SK-N-SH (cell line): ENCODE measurements around the gene PLEKHA6. TPM values are rescaled to one million over a fixed set of nuclear protein-coding genes. Genes with fewer than 3 reads are reported as not detected.

ENCODE experiments used
- CTCF ChIA-PET: fragments of 300-600, 350-600 bp; formaldehyde crosslinking; extraction: SDS; loops from one replicate; lab custom pipeline; 2021; lab: Yijun Ruan, JAX
- POLR2A ChIA-PET: fragments of 350-600 bp; sonication (Branson Sonifier 250); formaldehyde crosslinking; extraction: SDS; loops from one replicate; lab custom pipeline; 2020; ENCODE audit warnings: antibody characterized with exemption, inconsistent platforms; lab: Yijun Ruan, JAX
- DNase-seq: peaks from one replicate; pipeline ENCODE4 v3.0.0; 2012
- H2AFZ ChIP-seq: fragments of 200-600 bp; sonication (generic); 2 replicates; pipeline ENCODE4 v1.8.1; 2016; ENCODE audit warnings: antibody characterized with exemption, mild to moderate bottlenecking, low read depth
- H3F3A ChIP-seq: fragments of 200-600 bp; sonication (generic); replicated peaks from 2 replicates; pipeline ENCODE3; 2016; ENCODE audit warnings: antibody characterized with exemption, mild to moderate bottlenecking; ENCODE audit not compliant: insufficient read depth
- H3K27ac ChIP-seq, 2 experiments: fragments of 200-500 bp in 1 of 2; fragments of 200-600 bp in 1 of 2; sonication (Bioruptor generic) in 1 of 2; sonication (generic), shearing (Covaris generic) in 1 of 2; 2 replicates each; pipeline versions ENCODE4 v1.5.1 to v1.6.1; 2014 to 2016; ENCODE audit warnings: low read depth in 2 of 2, inconsistent platforms in 1 of 2, low read length in 1 of 2, mild to moderate bottlenecking in 1 of 2, mixed read lengths in 1 of 2
- H3K27me3 ChIP-seq: fragments of 200-600 bp; sonication (generic), shearing (Covaris generic); 2 replicates; pipeline ENCODE4 v1.6.1; 2016; ENCODE audit warnings: mixed run types; ENCODE audit not compliant: insufficient read depth
- H3K36me3 ChIP-seq, 2 experiments: fragments of 200-500 bp in 1 of 2; fragments of 200-600 bp in 1 of 2; sonication (Bioruptor generic) in 1 of 2; sonication (generic) in 1 of 2; replicated peaks in 1 of 2; 2 replicates each; pipeline versions ENCODE3 to v1.5.1; 2014 to 2016; ENCODE audit warnings: low read length in 1 of 2, mild to moderate bottlenecking in 1 of 2; ENCODE audit not compliant: insufficient read depth in 2 of 2, control insufficient read depth in 1 of 2
- H3K4me1 ChIP-seq, 2 experiments: fragments of 200-500 bp in 1 of 2; fragments of 200-600 bp in 1 of 2; sonication (Bioruptor generic) in 1 of 2; sonication (generic), shearing (Covaris generic) in 1 of 2; 2 replicates each; pipeline versions ENCODE4 v1.5.1 to v1.6.1; 2014 to 2016; ENCODE audit warnings: low read depth in 1 of 2, low read length in 1 of 2, mixed run types in 1 of 2; ENCODE audit not compliant: insufficient read depth in 2 of 2, control insufficient read depth in 1 of 2
- H3K4me2 ChIP-seq: fragments of 200-600 bp; sonication (generic), shearing (Covaris generic); 2 replicates; pipeline ENCODE4 v1.6.1; 2017; ENCODE audit warnings: mixed run types
- H3K4me3 ChIP-seq, 2 experiments: fragments of 200-500 bp in 1 of 2; fragments of 200-600 bp in 1 of 2; sonication (Bioruptor generic) in 1 of 2; sonication (generic), shearing (Covaris generic) in 1 of 2; 2 replicates each; pipeline versions ENCODE4 v1.5.1 to v1.8.1; 2014 to 2016; ENCODE audit warnings: low read depth in 2 of 2, inconsistent platforms in 1 of 2, low read length in 1 of 2, mild to moderate bottlenecking in 1 of 2, mixed read lengths in 1 of 2, moderate library complexity in 1 of 2
- H3K79me2 ChIP-seq: fragments of 200-600 bp; sonication (generic); 2 replicates; pipeline ENCODE4 v1.8.1; 2017; ENCODE audit warnings: mild to moderate bottlenecking; ENCODE audit not compliant: insufficient read depth
- H3K9ac ChIP-seq: fragments of 200-600 bp; sonication (generic); 2 replicates; pipeline ENCODE4 v1.6.1; 2017; ENCODE audit warnings: mixed run types
- H3K9me2 ChIP-seq: fragments of 200-600 bp; sonication (generic); 2 replicates; pipeline ENCODE4 v1.6.1; 2017; ENCODE audit warnings: mixed run types
- H3K9me3 ChIP-seq: fragments of 200-600 bp; sonication (generic); 2 replicates; pipeline ENCODE4 v1.6.1; 2017; ENCODE audit warnings: mixed run types, mild to moderate bottlenecking, moderate library complexity
- H4K20me1 ChIP-seq: fragments of 200-600 bp; sonication (generic); 2 replicates; pipeline ENCODE4 v1.6.1; 2017; ENCODE audit warnings: mild to moderate bottlenecking, mixed run types; ENCODE audit not compliant: insufficient read depth
- ELF1 ChIP-seq: IDR thresholded peaks from 2 replicates; pipeline ENCODE4 v1.4.0; 2012
- EP300 ChIP-seq, 2 experiments: IDR thresholded peaks; 2 replicates each; pipeline versions ENCODE4 v1.4.0 to v1.6.1; 2012; ENCODE audit warnings: borderline replicate concordance in 1 of 2, low read depth in 1 of 2, low read length in 1 of 2
- EZH2phosphoT487 ChIP-seq: fragments of 200-600 bp; sonication (generic); IDR thresholded peaks from 2 replicates; pipeline ENCODE4 v1.6.1; 2017; ENCODE audit warnings: low read depth, mixed run types, mild to moderate bottlenecking, antibody characterized with exemption, moderate library complexity, borderline replicate concordance
- FOSL2 ChIP-seq: IDR thresholded peaks from 2 replicates; pipeline ENCODE4 v1.4.0; 2012; ENCODE audit warnings: low read depth, mild to moderate bottlenecking, moderate library complexity, borderline replicate concordance
- FOXM1 ChIP-seq: IDR thresholded peaks from 2 replicates; pipeline ENCODE4 v1.4.0; 2012; ENCODE audit warnings: low read depth, mild to moderate bottlenecking
- JUND ChIP-seq: IDR thresholded peaks from 2 replicates; pipeline ENCODE4 v1.4.0; 2012
- NFIC ChIP-seq: IDR thresholded peaks from 2 replicates; pipeline ENCODE4 v1.4.0; 2012; ENCODE audit warnings: borderline replicate concordance
- NRF1 ChIP-seq: IDR thresholded peaks from 2 replicates; pipeline ENCODE4 v1.6.1; 2012; ENCODE audit warnings: low read depth, mild to moderate bottlenecking, low read length
- RAD21 ChIP-seq: IDR thresholded peaks from 2 replicates; pipeline ENCODE4 v1.6.1; 2012; ENCODE audit warnings: mild to moderate bottlenecking, low read length
- RCOR1 ChIP-seq: fragments of 150-350 bp; IDR thresholded peaks from 2 replicates; pipeline ENCODE4 v1.6.1; 2017; ENCODE audit warnings: antibody characterized with exemption, low read length
- RFX5 ChIP-seq: IDR thresholded peaks from 2 replicates; pipeline ENCODE4 v1.6.1; 2012; ENCODE audit warnings: mild to moderate bottlenecking, improper control_type of control experiment, low read length
- TCF12 ChIP-seq: IDR thresholded peaks from 2 replicates; pipeline ENCODE4 v1.4.0; 2012
- TEAD4 ChIP-seq: IDR thresholded peaks from 2 replicates; pipeline ENCODE4 v1.4.0; 2012; ENCODE audit warnings: mild to moderate bottlenecking, borderline replicate concordance; ENCODE audit not compliant: insufficient read depth
- WGBS: methylation state at CpG from one replicate; pipeline ENCODE4 v1.1.6; 2017; ENCODE audit warnings: low lambda C conversion rate; 5-methylcytosine and 5-hydroxymethylcytosine counted together
- polyA plus RNA-seq, 3 experiments: library from polyadenylated mRNA; depleted of rRNA; stranded (reverse); fragments of >200 nt; gene quantifications; 2 replicates each; pipeline ENCODE4 v1.2.3, GENCODE V29; 2012
- TF ChIP-seq, protein P1 (sequence below): IDR thresholded peaks from 2 replicates; pipeline ENCODE4 v1.4.0; 2012; ENCODE audit warnings: low read depth, borderline replicate concordance
- TF ChIP-seq, protein P2 (sequence below): fragments of 200-600 bp; sonication (generic); IDR thresholded peaks from 2 replicates; pipeline ENCODE4 v1.6.1; 2017; ENCODE audit warnings: antibody characterized with exemption, mild to moderate bottlenecking, moderate library complexity
- TF ChIP-seq, protein P3 (sequence below): IDR thresholded peaks from 2 replicates; pipeline ENCODE4 v1.6.1; 2012; ENCODE audit warnings: mild to moderate bottlenecking, low read depth, low read length, moderate library complexity
- TF ChIP-seq, protein P4 (sequence below): fragments of 150-350 bp; IDR thresholded peaks from 2 replicates; pipeline ENCODE4 v1.6.1; 2017; ENCODE audit warnings: antibody characterized with exemption, low read length, low read depth, borderline replicate concordance

The PLEKHA6 gene
- polyA plus RNA-seq, 1 of the 3 experiments (the other 2 are of a cell fraction) = 1.2 TPM

DNA sequence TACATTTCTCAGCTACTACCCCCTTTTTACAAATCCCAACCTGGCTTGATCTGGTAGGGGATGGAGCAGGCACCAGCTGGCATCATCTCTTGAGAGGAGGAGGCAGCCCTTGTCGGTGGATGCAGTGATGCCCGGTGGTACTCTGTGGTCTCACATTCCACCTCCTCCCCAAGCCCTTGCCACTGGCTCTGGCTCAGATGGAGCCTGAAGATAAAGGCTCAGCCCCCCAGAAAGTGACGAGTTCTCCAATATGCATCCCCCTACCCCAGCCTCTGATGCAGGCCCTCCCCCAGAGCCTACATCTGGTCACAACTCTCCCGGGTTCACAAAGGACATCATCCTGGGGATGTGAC, 142.1 kb downstream of the PLEKHA6 start:
- CTCF ChIA-PET = interaction anchor here (3.2 to 6.2 kb wide), 4 partner anchors 11 to 181 kb away, joined by 8 to 107 read pairs (median 29); partner anchors contain the start of gene PLEKHA6
- POLR2A ChIA-PET = no interaction called here
- no peaks in the 10 kb centered on the region for H3K9me2 ChIP-seq
- H3K4me1 ChIP-seq = no peaks in the 10 kb centered on the region; a peak in 1 of 4 replicates
- no peak for TF ChIP-seq JUND
- TF ChIP-seq, protein P1, sequence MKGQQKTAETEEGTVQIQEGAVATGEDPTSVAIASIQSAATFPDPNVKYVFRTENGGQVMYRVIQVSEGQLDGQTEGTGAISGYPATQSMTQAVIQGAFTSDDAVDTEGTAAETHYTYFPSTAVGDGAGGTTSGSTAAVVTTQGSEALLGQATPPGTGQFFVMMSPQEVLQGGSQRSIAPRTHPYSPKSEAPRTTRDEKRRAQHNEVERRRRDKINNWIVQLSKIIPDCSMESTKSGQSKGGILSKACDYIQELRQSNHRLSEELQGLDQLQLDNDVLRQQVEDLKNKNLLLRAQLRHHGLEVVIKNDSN = no peak
- no peak for TF ChIP-seq NFIC
- no peak for TF ChIP-seq EP300 (IDR thresholded peaks at IDR 0.05; ENCODE audit: borderline replicate concordance in 1 of 2, low read depth in 1 of 2, low read length in 1 of 2)
- TF ChIP-seq, all 33 proteins: peak for 0
- Histone ChIP-seq H3K27me3 (peaks cover 12% of the 10 kb centered on the region; the same call in 1 of the 2 replicates), H3K9me3 (no peaks in the 10 kb centered on the region), H3K27ac (no peak overlapping the region), H3K4me2 (no peak overlapping the region), H3K4me3 (no peak overlapping the region), H3K9ac (no peak overlapping the region), H3K36me3 (peaks cover 0 to 2% of the 10 kb centered on the region in 2 experiments), H3K79me2 (no peaks in the 10 kb centered on the region), H4K20me1 (no peaks in the 10 kb centered on the region), H3F3A (no peaks in the 10 kb centered on the region), H2AFZ (no peak overlapping the region)
- no peak for DNase-seq
- 33% methylated on average over 4 of the region's 4 CpGs for WGBS

DNA sequence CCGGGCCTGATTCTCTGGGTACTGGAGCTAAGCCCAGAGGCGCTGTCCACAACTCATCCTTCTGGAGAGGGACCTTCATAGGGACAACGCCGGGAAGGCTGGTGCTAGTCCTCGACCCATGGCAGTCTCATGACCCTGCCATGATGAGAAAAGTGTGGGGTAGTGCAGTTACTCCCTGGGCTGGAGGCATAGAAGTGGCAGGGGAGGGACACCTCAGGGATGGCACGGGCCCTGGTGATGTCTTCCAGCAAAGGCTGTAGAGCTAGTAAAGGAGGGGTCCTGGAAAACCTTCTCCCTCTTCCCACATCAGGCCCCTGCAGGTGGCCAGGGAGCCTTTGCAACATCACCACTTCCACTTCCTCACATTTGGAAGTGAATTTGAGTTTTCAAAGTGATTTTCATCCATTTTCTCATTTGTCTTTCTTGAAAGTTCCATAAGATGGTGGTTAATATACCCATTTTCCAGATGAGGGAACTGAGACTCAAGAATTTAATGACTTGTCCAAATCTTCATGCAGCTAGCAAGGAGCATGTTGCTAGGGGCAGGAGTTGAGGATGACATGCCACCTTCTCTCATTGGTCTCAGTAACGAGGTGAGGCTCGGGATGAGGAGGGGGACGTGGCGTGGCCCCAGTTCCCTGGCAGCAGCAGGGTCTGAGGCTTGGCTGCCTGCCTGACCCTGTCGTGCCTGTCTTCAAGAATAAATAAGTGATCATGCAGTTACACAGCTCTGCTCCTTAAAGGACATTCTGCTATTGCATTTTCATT, 142.7 kb downstream of the PLEKHA6 start:
- H3K4me2 ChIP-seq = no peak overlapping the region
- no peaks in the 10 kb centered on the region for H3F3A ChIP-seq
- H2AFZ ChIP-seq = no peak overlapping the region
- DNase-seq = no peak
- H3K9me2 ChIP-seq = no peaks in the 10 kb centered on the region
- no peaks in the 10 kb centered on the region for H3K36me3 ChIP-seq
- WGBS = 72% methylated on average over 11 of the region's 11 CpGs
- TF ChIP-seq EZH2phosphoT487 (no peak), ELF1 (no peak), EP300 (IDR thresholded peaks at IDR 0.05; ENCODE audit: borderline replicate concordance in 1 of 2, low read depth in 1 of 2, low read length in 1 of 2) (no peak), RAD21 (no peak), FOSL2 (no peak), FOXM1 (no peak), TCF12 (no peak), RCOR1 (no peak), TEAD4 (no peak), NRF1 (no peak), RFX5 (no peak)
- TF ChIP-seq, protein P2, sequence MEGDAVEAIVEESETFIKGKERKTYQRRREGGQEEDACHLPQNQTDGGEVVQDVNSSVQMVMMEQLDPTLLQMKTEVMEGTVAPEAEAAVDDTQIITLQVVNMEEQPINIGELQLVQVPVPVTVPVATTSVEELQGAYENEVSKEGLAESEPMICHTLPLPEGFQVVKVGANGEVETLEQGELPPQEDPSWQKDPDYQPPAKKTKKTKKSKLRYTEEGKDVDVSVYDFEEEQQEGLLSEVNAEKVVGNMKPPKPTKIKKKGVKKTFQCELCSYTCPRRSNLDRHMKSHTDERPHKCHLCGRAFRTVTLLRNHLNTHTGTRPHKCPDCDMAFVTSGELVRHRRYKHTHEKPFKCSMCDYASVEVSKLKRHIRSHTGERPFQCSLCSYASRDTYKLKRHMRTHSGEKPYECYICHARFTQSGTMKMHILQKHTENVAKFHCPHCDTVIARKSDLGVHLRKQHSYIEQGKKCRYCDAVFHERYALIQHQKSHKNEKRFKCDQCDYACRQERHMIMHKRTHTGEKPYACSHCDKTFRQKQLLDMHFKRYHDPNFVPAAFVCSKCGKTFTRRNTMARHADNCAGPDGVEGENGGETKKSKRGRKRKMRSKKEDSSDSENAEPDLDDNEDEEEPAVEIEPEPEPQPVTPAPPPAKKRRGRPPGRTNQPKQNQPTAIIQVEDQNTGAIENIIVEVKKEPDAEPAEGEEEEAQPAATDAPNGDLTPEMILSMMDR = no peak
- TF ChIP-seq, protein P3, sequence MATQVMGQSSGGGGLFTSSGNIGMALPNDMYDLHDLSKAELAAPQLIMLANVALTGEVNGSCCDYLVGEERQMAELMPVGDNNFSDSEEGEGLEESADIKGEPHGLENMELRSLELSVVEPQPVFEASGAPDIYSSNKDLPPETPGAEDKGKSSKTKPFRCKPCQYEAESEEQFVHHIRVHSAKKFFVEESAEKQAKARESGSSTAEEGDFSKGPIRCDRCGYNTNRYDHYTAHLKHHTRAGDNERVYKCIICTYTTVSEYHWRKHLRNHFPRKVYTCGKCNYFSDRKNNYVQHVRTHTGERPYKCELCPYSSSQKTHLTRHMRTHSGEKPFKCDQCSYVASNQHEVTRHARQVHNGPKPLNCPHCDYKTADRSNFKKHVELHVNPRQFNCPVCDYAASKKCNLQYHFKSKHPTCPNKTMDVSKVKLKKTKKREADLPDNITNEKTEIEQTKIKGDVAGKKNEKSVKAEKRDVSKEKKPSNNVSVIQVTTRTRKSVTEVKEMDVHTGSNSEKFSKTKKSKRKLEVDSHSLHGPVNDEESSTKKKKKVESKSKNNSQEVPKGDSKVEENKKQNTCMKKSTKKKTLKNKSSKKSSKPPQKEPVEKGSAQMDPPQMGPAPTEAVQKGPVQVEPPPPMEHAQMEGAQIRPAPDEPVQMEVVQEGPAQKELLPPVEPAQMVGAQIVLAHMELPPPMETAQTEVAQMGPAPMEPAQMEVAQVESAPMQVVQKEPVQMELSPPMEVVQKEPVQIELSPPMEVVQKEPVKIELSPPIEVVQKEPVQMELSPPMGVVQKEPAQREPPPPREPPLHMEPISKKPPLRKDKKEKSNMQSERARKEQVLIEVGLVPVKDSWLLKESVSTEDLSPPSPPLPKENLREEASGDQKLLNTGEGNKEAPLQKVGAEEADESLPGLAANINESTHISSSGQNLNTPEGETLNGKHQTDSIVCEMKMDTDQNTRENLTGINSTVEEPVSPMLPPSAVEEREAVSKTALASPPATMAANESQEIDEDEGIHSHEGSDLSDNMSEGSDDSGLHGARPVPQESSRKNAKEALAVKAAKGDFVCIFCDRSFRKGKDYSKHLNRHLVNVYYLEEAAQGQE = no peak
- TF ChIP-seq, protein P4, sequence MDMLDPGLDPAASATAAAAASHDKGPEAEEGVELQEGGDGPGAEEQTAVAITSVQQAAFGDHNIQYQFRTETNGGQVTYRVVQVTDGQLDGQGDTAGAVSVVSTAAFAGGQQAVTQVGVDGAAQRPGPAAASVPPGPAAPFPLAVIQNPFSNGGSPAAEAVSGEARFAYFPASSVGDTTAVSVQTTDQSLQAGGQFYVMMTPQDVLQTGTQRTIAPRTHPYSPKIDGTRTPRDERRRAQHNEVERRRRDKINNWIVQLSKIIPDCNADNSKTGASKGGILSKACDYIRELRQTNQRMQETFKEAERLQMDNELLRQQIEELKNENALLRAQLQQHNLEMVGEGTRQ = no peak
- H3K27me3 ChIP-seq = peaks cover 12% of the 10 kb centered on the region; the same call in 1 of the 2 replicates
- no peak overlapping the region for H3K9ac ChIP-seq
- no peak overlapping the region for H3K4me3 ChIP-seq
- no peak overlapping the region for H3K27ac ChIP-seq
- H4K20me1 ChIP-seq = no peaks in the 10 kb centered on the region
- no peaks in the 10 kb centered on the region; a peak in 1 of 4 replicates for H3K4me1 ChIP-seq
- no peaks in the 10 kb centered on the region for H3K79me2 ChIP-seq
- no peaks in the 10 kb centered on the region for H3K9me3 ChIP-seq
- ChIA-PET POLR2A (no interaction called here), CTCF (interaction anchor here (1.2 to 6.2 kb wide), 8 partner anchors 10 to 286 kb away, joined by 3 to 107 read pairs (median 18); partner anchors contain the start of genes PLEKHA6 and REN)
